ENCODE results near the gene ANKRD31.
"Not testable (repeated sequence)": the region's sequence is repeated elsewhere in the genome, so short reads cannot be mapped to it uniquely, and the experiment has no call there.

ANKRD31 gene

GRCh38 chr5:75185763-75186162 is 50.9 kb downstream of the ANKRD31 start:
- no peak for ATAC-seq
- TF ChIP-seq ZFP3 (CRISPR knock-in tag; IDR thresholded peaks at IDR 0.05) (no peak), CSRNP3 (CRISPR knock-in tag; IDR thresholded peaks at IDR 0.05) (no peak), ISL1 (CRISPR knock-in tag; IDR thresholded peaks at IDR 0.05) (no peak), TSHZ2 (CRISPR knock-in tag; IDR thresholded peaks at IDR 0.05) (no peak), RARB (CRISPR knock-in tag; IDR thresholded peaks at IDR 0.05) (no peak), POU6F1 (CRISPR knock-in tag; IDR thresholded peaks at IDR 0.05; ENCODE audit: borderline replicate concordance, low read depth) (no peak), ZFP30 (CRISPR knock-in tag; IDR thresholded peaks at IDR 0.05) (no peak)

- ATAC-seq: not testable (repeated sequence)
Observed at GRCh38 chr5:75176009-75176408, 60.7 kb downstream of the ANKRD31 start.

- not testable (repeated sequence) for ATAC-seq
Observed at GRCh38 chr5:75174872-75175271, 61.8 kb downstream of the ANKRD31 start.

- TF ChIP-seq POU6F1 (CRISPR knock-in tag; IDR thresholded peaks at IDR 0.05; ENCODE audit: borderline replicate concordance, low read depth) (no peak), ESRRG (CRISPR knock-in tag; IDR thresholded peaks at IDR 0.05) (no peak), ZNF565 (CRISPR knock-in tag; conservative IDR thresholded peaks at IDR 0.05; ENCODE audit: low read depth) (no peak), BACH2 (CRISPR knock-in tag; IDR thresholded peaks at IDR 0.05; ENCODE audit: borderline replicate concordance) (no peak), ZNF8 (CRISPR knock-in tag; IDR thresholded peaks at IDR 0.05) (no peak), OSR1 (CRISPR knock-in tag; IDR thresholded peaks at IDR 0.05) (no peak), TOX (CRISPR knock-in tag; IDR thresholded peaks at IDR 0.05; ENCODE audit: borderline replicate concordance) (no peak), ISL1 (CRISPR knock-in tag; IDR thresholded peaks at IDR 0.05) (no peak)
- no peak for ATAC-seq
Observed at GRCh38 chr5:75169516-75169915, 67.2 kb downstream of the ANKRD31 start.

- no peak for ATAC-seq
- no peak for TF ChIP-seq CSRNP3 (CRISPR knock-in tag; IDR thresholded peaks at IDR 0.05)
- TF ChIP-seq BACH2 (CRISPR knock-in tag; IDR thresholded peaks at IDR 0.05; ENCODE audit: borderline replicate concordance): no peak
- no peak for TF ChIP-seq TCF4 (CRISPR knock-in tag; IDR thresholded peaks at IDR 0.05; ENCODE audit: borderline replicate concordance)
- TF ChIP-seq PPARA (CRISPR knock-in tag; IDR thresholded peaks at IDR 0.05; ENCODE audit: borderline replicate concordance): no peak
- TF ChIP-seq ZNF565 (CRISPR knock-in tag; conservative IDR thresholded peaks at IDR 0.05; ENCODE audit: low read depth): no peak
- no peak for TF ChIP-seq GLIS3 (CRISPR knock-in tag; IDR thresholded peaks at IDR 0.05)
- no peak for TF ChIP-seq ZC3H10 (CRISPR knock-in tag; IDR thresholded peaks at IDR 0.05)
- TF ChIP-seq PATZ1 (CRISPR knock-in tag; IDR thresholded peaks at IDR 0.05; ENCODE audit: borderline replicate concordance): no peak
- TF ChIP-seq ZNF70 (CRISPR knock-in tag; IDR thresholded peaks at IDR 0.05): no peak
- TF ChIP-seq CREB5 (CRISPR knock-in tag; IDR thresholded peaks at IDR 0.05; ENCODE audit: low read depth): no peak
- TF ChIP-seq TOX (CRISPR knock-in tag; IDR thresholded peaks at IDR 0.05; ENCODE audit: borderline replicate concordance): no peak
- TF ChIP-seq ARNTL (CRISPR knock-in tag; IDR thresholded peaks at IDR 0.05; ENCODE audit: borderline replicate concordance, low read depth): no peak
- TF ChIP-seq ZNF8 (CRISPR knock-in tag; IDR thresholded peaks at IDR 0.05): no peak
- TF ChIP-seq ISL1 (CRISPR knock-in tag; IDR thresholded peaks at IDR 0.05): no peak
- TF ChIP-seq OSR1 (CRISPR knock-in tag; IDR thresholded peaks at IDR 0.05): no peak
- TF ChIP-seq SNAI2 (CRISPR knock-in tag; IDR thresholded peaks at IDR 0.05): no peak
Observed at GRCh38 chr5:75168026-75168735, 68.5 kb downstream of the ANKRD31 start.
